B cell (primary cell): Measurements from ENCODE around the gene TFAP2E.
A peak's percentile ranks its signal among the peaks of the same experiment; 100 is the strongest.

Experiments
- EZH2 ChIP-seq: IDR thresholded peaks from 2 replicates; pipeline ENCODE4 v1.6.1; 2012; ENCODE audit warnings: borderline replicate concordance, low read depth, mild to moderate bottlenecking, moderate library complexity, low read length; ENCODE audit not compliant: insufficient read depth, poor library complexity, severe bottlenecking
- TF ChIP-seq, protein P1 (sequence below): fragments of 200-600 bp; IDR thresholded peaks from one replicate; pipeline ENCODE4 v1.8.0; 2022; ENCODE audit warnings: antibody characterized with exemption, mild to moderate bottlenecking

DNA sequence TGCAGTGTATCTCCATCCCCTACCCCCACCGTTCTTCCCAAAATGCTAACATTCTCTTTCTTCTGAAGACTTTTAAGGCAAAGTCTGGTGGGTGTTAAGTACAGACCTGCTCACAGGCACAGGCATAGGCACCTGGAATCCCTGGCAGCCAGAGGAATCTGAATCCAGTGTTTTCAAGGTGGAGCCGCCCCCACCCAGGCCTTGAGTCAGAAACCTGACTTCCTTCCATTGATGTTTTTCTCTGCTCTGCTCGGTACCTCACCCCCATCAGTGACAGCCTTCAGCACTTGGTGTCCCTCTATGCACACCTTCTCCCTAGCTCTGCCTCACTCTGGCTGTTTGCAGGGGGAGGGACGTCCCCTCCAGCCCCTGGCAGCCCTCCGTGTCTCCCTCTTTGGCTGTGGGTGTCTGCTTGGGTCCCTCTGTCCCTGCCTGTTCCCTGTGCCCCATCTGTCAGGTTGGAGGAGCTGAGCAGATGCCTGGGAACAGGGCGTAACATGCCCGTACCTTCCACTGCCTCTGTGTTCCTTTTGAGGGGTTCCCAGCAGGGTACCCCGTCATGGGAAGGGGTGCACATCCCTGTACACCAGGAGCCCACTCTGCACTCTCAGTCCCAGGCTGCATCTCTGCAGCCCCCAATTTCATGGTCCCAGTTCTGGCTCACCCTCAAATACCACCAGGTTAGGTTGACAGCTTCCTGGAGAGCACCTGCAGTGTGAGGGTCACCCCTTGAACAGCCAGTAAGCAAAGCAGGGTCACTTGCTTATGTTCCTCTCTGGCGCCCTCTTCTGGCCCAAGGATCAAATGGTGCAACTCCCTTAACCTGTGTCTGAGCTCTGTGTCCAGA, 8.9 kb upstream of the TFAP2E start:
- TF ChIP-seq, protein P1, sequence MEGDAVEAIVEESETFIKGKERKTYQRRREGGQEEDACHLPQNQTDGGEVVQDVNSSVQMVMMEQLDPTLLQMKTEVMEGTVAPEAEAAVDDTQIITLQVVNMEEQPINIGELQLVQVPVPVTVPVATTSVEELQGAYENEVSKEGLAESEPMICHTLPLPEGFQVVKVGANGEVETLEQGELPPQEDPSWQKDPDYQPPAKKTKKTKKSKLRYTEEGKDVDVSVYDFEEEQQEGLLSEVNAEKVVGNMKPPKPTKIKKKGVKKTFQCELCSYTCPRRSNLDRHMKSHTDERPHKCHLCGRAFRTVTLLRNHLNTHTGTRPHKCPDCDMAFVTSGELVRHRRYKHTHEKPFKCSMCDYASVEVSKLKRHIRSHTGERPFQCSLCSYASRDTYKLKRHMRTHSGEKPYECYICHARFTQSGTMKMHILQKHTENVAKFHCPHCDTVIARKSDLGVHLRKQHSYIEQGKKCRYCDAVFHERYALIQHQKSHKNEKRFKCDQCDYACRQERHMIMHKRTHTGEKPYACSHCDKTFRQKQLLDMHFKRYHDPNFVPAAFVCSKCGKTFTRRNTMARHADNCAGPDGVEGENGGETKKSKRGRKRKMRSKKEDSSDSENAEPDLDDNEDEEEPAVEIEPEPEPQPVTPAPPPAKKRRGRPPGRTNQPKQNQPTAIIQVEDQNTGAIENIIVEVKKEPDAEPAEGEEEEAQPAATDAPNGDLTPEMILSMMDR = peak; percentile 85
- no peak for TF ChIP-seq EZH2
